Measurements from ENCODE around the gene SMTNL1.

Gene SMTNL1

DNA sequence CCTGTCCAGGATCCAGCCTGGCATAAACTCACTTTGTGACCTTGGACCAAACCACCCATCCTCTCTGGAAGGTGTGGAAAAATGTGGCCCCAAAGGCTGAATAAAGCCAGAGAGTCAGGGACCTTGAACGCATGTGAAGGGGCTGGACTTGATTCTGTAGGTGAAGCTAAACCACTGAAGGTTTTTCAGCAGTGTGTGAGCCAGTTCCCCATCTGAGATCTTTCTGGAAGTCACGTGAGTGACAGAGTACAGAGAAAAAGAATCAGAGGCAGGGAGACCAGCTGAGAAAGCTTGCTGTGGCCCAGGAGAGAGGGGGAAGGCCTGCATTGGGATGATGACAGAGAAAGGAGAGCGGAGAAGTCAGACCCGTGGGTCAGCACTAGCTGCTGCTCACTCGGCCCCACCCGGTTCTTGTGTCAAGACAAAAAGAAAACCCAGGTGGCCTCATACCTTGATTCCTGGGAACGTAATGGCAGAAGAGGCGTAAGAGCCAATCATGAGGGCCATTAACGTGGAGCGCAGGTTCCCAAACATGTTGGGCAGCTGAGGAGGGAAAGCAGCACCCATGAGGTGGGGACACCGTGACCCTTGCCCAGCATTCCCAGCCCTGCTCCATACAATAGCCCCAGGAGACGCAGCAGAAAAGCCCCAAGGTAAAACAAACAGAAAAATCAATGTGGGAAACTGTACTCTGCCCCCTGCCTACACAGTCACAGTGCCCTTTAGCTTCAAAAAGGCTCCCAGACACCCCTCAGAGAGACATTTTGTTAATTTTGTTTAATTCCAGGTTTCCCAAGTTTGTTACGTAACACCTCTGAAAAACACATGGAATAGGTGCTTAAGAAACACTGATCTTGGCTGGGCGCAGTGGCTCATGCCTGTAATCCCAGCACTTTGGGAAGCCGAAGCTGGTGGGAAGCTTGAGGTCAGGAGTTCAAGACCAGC is 39.8 kb upstream of the SMTNL1 start:
- Histone ChIP-seq H3K4me2 (ENCODE audit: insufficient read depth, low read length, poor library complexity, severe bottlenecking) (no peak overlapping the region), H3K23ac (ENCODE audit: low read depth, low read length, poor library complexity) (no peak overlapping the region), H3K79me1 (ENCODE audit: low read depth, low read length) (no peaks in the 10 kb centered on the region), H2BK5ac (ENCODE audit: low read length) (no peak overlapping the region), H3K4me1 (ENCODE audit: control insufficient read depth in 2 of 2, insufficient read depth in 1 of 2, low read depth in 1 of 2, low read length in 2 of 2) (peaks cover 8 to 11% of the 10 kb centered on the region in 2 donors), H3K14ac (ENCODE audit: low read length) (no peak overlapping the region), H2BK15ac (ENCODE audit: low read length) (no peak overlapping the region), H3K36me3 (replicated peaks in 1 of 2; ENCODE audit: control insufficient read depth in 2 of 2, insufficient read depth in 2 of 2, low read length in 2 of 2) (no peaks in the 10 kb centered on the region), H3K18ac (ENCODE audit: low read length) (no peak overlapping the region), H2AK5ac (ENCODE audit: low read depth, low read length) (no peak overlapping the region), H2AFZ (ENCODE audit: low read length) (no peak overlapping the region), H2BK120ac (ENCODE audit: low read depth, low read length) (no peak overlapping the region), H3K27ac (replicated peaks; ENCODE audit: low read length) (no peak overlapping the region), H2BK12ac (ENCODE audit: low read length) (no peak overlapping the region), H4K8ac (ENCODE audit: low read depth, low read length) (no peak overlapping the region), H3K9me3 (replicated peaks in 1 of 2; ENCODE audit: control insufficient read depth in 2 of 2, insufficient read depth in 1 of 2, low read depth in 1 of 2, low read length in 2 of 2) (no peaks in the 10 kb centered on the region), H3K4me3 (ENCODE audit: low read length in 2 of 2) (no peak overlapping the region), H4K91ac (ENCODE audit: low read depth, low read length, poor library complexity) (no peak overlapping the region), H3K9ac (ENCODE audit: low read depth, low read length, poor library complexity) (no peak overlapping the region), H3K4ac (ENCODE audit: low read length) (no peak overlapping the region), H3K27me3 (ENCODE audit: control insufficient read depth in 3 of 3, insufficient read depth in 3 of 3, low read depth in 1 of 3, low read length in 3 of 3) (peaks cover 0 to 12% (median 0%) of the 10 kb centered on the region in 3 experiments)
- DNase-seq (ENCODE audit: low spot score), result no peak
- WGBS, 2 donors (ENCODE audit: extremely low coverage in 2 of 2, insufficient read length in 2 of 2, insufficient replicate concordance in 1 of 2), result no CpG with 5 or more reads among the region's 15 CpGs

DNA sequence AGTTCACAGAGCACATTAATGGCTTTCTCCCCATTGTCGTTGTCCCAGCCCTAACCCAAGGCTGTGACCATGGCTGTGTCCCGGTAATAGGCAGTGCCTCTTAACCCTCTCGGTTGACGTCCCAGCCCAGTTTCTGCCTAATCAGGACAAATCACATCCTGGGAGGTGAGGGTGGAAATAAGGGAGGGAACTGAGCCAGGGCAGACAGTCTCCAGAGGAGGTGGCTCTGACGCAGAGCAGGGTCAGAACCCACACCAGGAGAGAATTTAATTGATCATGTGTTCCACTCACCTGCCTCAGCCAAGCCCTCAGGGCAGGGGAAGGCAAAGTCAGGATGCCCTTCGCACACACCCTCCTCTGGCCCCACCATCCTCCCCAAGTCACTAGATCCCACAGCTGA is 38.9 kb upstream of the SMTNL1 start:
- WGBS, 2 donors (ENCODE audit: extremely low coverage in 2 of 2, insufficient read length in 2 of 2, insufficient replicate concordance in 1 of 2), result no CpG with 5 or more reads among the region's 6 CpGs

DNA sequence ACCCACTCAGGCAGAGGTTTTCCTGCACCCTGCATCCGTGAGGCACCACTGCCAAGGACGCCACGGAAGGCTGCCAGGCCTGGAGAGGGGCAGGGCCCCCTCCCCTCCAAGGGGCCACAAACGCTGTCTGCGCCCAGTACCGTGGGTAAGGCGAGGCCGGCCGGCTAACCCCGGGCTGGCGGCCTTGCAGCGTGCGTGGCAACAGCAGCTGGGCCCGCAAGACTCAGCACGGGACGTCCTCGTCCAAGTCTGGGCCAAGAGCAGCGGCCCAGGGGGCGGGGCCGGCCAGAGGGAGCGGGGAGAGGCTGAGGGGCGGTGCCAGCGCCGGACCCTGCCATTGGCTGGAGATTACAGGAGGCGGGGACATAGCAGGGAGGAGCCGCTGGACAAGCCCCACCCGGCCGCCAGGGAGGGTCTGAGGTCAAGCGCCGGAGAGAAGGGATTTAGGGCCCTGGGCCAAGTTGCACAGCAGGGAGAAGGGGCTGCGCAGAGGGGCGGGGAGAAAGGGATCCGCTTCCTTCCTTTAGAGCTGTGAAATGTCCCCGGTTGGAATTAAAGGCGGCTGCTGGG is 37.9 kb upstream of the SMTNL1 start:
- Histone ChIP-seq H3K9me3 (replicated peaks in 1 of 2; ENCODE audit: control insufficient read depth in 2 of 2, insufficient read depth in 1 of 2, low read depth in 1 of 2, low read length in 2 of 2) (no peaks in the 10 kb centered on the region), H4K91ac (ENCODE audit: low read depth, low read length, poor library complexity) (no peak overlapping the region), H3K4ac (ENCODE audit: low read length) (no peak overlapping the region), H3K4me2 (ENCODE audit: insufficient read depth, low read length, poor library complexity, severe bottlenecking) (peak overlapping the region; percentile 59), H4K8ac (ENCODE audit: low read depth, low read length) (no peak overlapping the region), H2AFZ (ENCODE audit: low read length) (peak overlapping the region; percentile 91), H3K9ac (ENCODE audit: low read depth, low read length, poor library complexity) (no peak overlapping the region), H3K14ac (ENCODE audit: low read length) (no peak overlapping the region), H2AK5ac (ENCODE audit: low read depth, low read length) (no peak overlapping the region), H3K18ac (ENCODE audit: low read length) (no peak overlapping the region), H3K4me1 (ENCODE audit: control insufficient read depth in 2 of 2, insufficient read depth in 1 of 2, low read depth in 1 of 2, low read length in 2 of 2) (peaks cover 7 to 11% of the 10 kb centered on the region in 2 donors), H2BK5ac (ENCODE audit: low read length) (no peak overlapping the region), H2BK12ac (ENCODE audit: low read length) (no peak overlapping the region), H3K27ac (replicated peaks; ENCODE audit: low read length) (no peak overlapping the region), H2BK120ac (ENCODE audit: low read depth, low read length) (no peak overlapping the region), H3K36me3 (replicated peaks in 1 of 2; ENCODE audit: control insufficient read depth in 2 of 2, insufficient read depth in 2 of 2, low read length in 2 of 2) (no peaks in the 10 kb centered on the region), H3K27me3 (ENCODE audit: control insufficient read depth in 3 of 3, insufficient read depth in 3 of 3, low read depth in 1 of 3, low read length in 3 of 3) (peaks cover 0 to 12% (median 0%) of the 10 kb centered on the region in 3 experiments), H3K23ac (ENCODE audit: low read depth, low read length, poor library complexity) (no peak overlapping the region), H3K79me1 (ENCODE audit: low read depth, low read length) (no peaks in the 10 kb centered on the region), H3K4me3 (ENCODE audit: low read length in 2 of 2) (peak overlapping the region; percentile 29 to 56), H2BK15ac (ENCODE audit: low read length) (no peak overlapping the region)
- no CpG with 5 or more reads among the region's 35 CpGs for WGBS, 2 donors (ENCODE audit: extremely low coverage in 2 of 2, insufficient read length in 2 of 2, insufficient replicate concordance in 1 of 2)
- DNase-seq (ENCODE audit: low spot score), result peak; percentile 91

More for the DNA sequence above, 38.9 kb upstream of the SMTNL1 start:
- Histone ChIP-seq H3K27me3 (ENCODE audit: control insufficient read depth in 3 of 3, insufficient read depth in 3 of 3, low read depth in 1 of 3, low read length in 3 of 3) (peaks cover 0 to 12% (median 0%) of the 10 kb centered on the region in 3 experiments), H3K18ac (ENCODE audit: low read length) (no peak overlapping the region), H3K79me1 (ENCODE audit: low read depth, low read length) (no peaks in the 10 kb centered on the region), H3K36me3 (replicated peaks in 1 of 2; ENCODE audit: control insufficient read depth in 2 of 2, insufficient read depth in 2 of 2, low read length in 2 of 2) (no peaks in the 10 kb centered on the region), H3K23ac (ENCODE audit: low read depth, low read length, poor library complexity) (no peak overlapping the region), H3K4ac (ENCODE audit: low read length) (no peak overlapping the region), H3K14ac (ENCODE audit: low read length) (no peak overlapping the region), H2AK5ac (ENCODE audit: low read depth, low read length) (no peak overlapping the region), H3K4me2 (ENCODE audit: insufficient read depth, low read length, poor library complexity, severe bottlenecking) (no peak overlapping the region), H4K8ac (ENCODE audit: low read depth, low read length) (no peak overlapping the region), H4K91ac (ENCODE audit: low read depth, low read length, poor library complexity) (no peak overlapping the region), H3K27ac (replicated peaks; ENCODE audit: low read length) (no peak overlapping the region), H2BK15ac (ENCODE audit: low read length) (no peak overlapping the region), H2BK120ac (ENCODE audit: low read depth, low read length) (no peak overlapping the region), H3K4me3 (ENCODE audit: low read length in 2 of 2) (no peak overlapping the region), H3K9me3 (replicated peaks in 1 of 2; ENCODE audit: control insufficient read depth in 2 of 2, insufficient read depth in 1 of 2, low read depth in 1 of 2, low read length in 2 of 2) (no peaks in the 10 kb centered on the region), H3K4me1 (ENCODE audit: control insufficient read depth in 2 of 2, insufficient read depth in 1 of 2, low read depth in 1 of 2, low read length in 2 of 2) (peaks cover 8 to 11% of the 10 kb centered on the region in 2 donors), H2AFZ (ENCODE audit: low read length) (no peak overlapping the region), H3K9ac (ENCODE audit: low read depth, low read length, poor library complexity) (no peak overlapping the region), H2BK5ac (ENCODE audit: low read length) (no peak overlapping the region), H2BK12ac (ENCODE audit: low read length) (no peak overlapping the region)
- no peak for DNase-seq (ENCODE audit: low spot score)

DNA sequence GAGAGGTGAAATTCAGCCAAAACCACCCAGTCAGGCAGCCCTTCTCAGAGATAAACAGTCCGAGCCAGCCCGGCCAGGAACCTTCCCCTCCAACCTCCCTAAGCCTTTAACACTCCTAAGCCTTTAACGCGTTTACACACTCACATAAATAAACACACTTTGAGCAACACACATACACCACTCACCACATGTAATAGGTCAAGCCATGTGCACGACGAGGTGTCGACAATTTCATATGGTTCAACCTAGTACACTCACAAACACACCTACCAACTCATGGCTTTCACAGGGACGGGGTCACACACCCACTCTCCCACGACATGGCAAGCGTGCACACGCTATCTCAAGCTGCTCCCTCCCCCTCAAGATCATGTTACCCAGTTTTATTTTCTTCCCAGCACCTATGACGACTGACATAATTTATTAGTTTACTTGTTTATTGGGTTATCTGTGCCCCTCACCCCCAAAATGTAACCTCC is 37.4 kb upstream of the SMTNL1 start:
- H2AFZ ChIP-seq (ENCODE audit: low read length), result peak overlapping the region; percentile 91
- no peak overlapping the region for H3K27ac ChIP-seq (replicated peaks; ENCODE audit: low read length)

More for the DNA sequence above, 37.4 kb upstream of the SMTNL1 start:
- no peak overlapping the region for H3K4ac ChIP-seq (ENCODE audit: low read length)
- H4K91ac ChIP-seq (ENCODE audit: low read depth, low read length, poor library complexity), result no peak overlapping the region
- DNase-seq (ENCODE audit: low spot score), result no peak
- H3K27me3 ChIP-seq (ENCODE audit: control insufficient read depth in 3 of 3, insufficient read depth in 3 of 3, low read depth in 1 of 3, low read length in 3 of 3), result peaks cover 0 to 12% (median 0%) of the 10 kb centered on the region in 3 experiments
- no peak overlapping the region for H3K14ac ChIP-seq (ENCODE audit: low read length)
- H3K36me3 ChIP-seq (replicated peaks in 1 of 2; ENCODE audit: control insufficient read depth in 2 of 2, insufficient read depth in 2 of 2, low read length in 2 of 2), result no peaks in the 10 kb centered on the region
- no peak overlapping the region for H3K23ac ChIP-seq (ENCODE audit: low read depth, low read length, poor library complexity)
- no peak overlapping the region for H3K18ac ChIP-seq (ENCODE audit: low read length)
- H3K4me3 ChIP-seq (ENCODE audit: low read length in 2 of 2), result peak overlapping the region in 1 of 2 donors; percentile 13
- no peaks in the 10 kb centered on the region for H3K9me3 ChIP-seq (replicated peaks in 1 of 2; ENCODE audit: control insufficient read depth in 2 of 2, insufficient read depth in 1 of 2, low read depth in 1 of 2, low read length in 2 of 2)
- H2BK15ac ChIP-seq (ENCODE audit: low read length), result no peak overlapping the region
- H3K4me2 ChIP-seq (ENCODE audit: insufficient read depth, low read length, poor library complexity, severe bottlenecking), result peak overlapping the region; percentile 59
- no peak overlapping the region for H2BK120ac ChIP-seq (ENCODE audit: low read depth, low read length)
- H3K79me1 ChIP-seq (ENCODE audit: low read depth, low read length), result no peaks in the 10 kb centered on the region
- no peak overlapping the region for H2AK5ac ChIP-seq (ENCODE audit: low read depth, low read length)
- peak overlapping the region; percentile 54 for H2BK5ac ChIP-seq (ENCODE audit: low read length)
- no peak overlapping the region for H2BK12ac ChIP-seq (ENCODE audit: low read length)
- no peak overlapping the region for H3K9ac ChIP-seq (ENCODE audit: low read depth, low read length, poor library complexity)
- WGBS, 2 donors (ENCODE audit: extremely low coverage in 2 of 2, insufficient read length in 2 of 2, insufficient replicate concordance in 1 of 2), result no CpG with 5 or more reads among the region's 12 CpGs
- no peak overlapping the region for H4K8ac ChIP-seq (ENCODE audit: low read depth, low read length)
- H3K4me1 ChIP-seq (ENCODE audit: control insufficient read depth in 2 of 2, insufficient read depth in 1 of 2, low read depth in 1 of 2, low read length in 2 of 2), result peaks cover 7 to 11% of the 10 kb centered on the region in 2 donors
